Effector memory CD8-positive, alpha-beta T cell (primary cell): ENCODE measurements around the gene UVSSA.

ENCODE experiments used
- ATAC-seq: fragments of 150-1000 bp; cut with Tn5 transposase; replicated peaks from 2 replicates; pipeline ENCODE4 v1.10.0; 2021; ENCODE audit warnings: mild to moderate bottlenecking, moderate library complexity
- DNase-seq, 3 experiments: peaks; one replicate each; pipeline ENCODE4 v3.0.0; 2021
- H3K27ac Mint-ChIP-seq, 2 donors: one replicate each; pipeline ENCODE4 v1.8.0; 2022; ENCODE audit warnings: mild to moderate bottlenecking in 2 of 2, mixed read lengths in 2 of 2, moderate library complexity in 2 of 2
- H3K27me3 Mint-ChIP-seq, 2 donors: one replicate each; pipeline ENCODE4 v1.8.0; 2022; ENCODE audit warnings: mixed read lengths in 2 of 2
- H3K36me3 Mint-ChIP-seq: one replicate; pipeline ENCODE4 v1.8.0; 2022; ENCODE audit warnings: mild to moderate bottlenecking, moderate library complexity, mixed read lengths; ENCODE audit not compliant: insufficient read depth
- H3K4me1 Mint-ChIP-seq, 2 donors: one replicate each; pipeline ENCODE4 v1.8.0; 2022; ENCODE audit warnings: low read depth in 2 of 2, mixed read lengths in 2 of 2
- H3K4me3 Mint-ChIP-seq, 2 donors: one replicate each; pipeline ENCODE4 v1.8.0; 2022; ENCODE audit warnings: mild to moderate bottlenecking in 2 of 2, mixed read lengths in 2 of 2, moderate library complexity in 2 of 2
- H3K9me3 Mint-ChIP-seq, 2 donors: one replicate each; pipeline ENCODE4 v1.8.0; 2022; ENCODE audit warnings: mixed read lengths in 2 of 2

The UVSSA gene

DNA sequence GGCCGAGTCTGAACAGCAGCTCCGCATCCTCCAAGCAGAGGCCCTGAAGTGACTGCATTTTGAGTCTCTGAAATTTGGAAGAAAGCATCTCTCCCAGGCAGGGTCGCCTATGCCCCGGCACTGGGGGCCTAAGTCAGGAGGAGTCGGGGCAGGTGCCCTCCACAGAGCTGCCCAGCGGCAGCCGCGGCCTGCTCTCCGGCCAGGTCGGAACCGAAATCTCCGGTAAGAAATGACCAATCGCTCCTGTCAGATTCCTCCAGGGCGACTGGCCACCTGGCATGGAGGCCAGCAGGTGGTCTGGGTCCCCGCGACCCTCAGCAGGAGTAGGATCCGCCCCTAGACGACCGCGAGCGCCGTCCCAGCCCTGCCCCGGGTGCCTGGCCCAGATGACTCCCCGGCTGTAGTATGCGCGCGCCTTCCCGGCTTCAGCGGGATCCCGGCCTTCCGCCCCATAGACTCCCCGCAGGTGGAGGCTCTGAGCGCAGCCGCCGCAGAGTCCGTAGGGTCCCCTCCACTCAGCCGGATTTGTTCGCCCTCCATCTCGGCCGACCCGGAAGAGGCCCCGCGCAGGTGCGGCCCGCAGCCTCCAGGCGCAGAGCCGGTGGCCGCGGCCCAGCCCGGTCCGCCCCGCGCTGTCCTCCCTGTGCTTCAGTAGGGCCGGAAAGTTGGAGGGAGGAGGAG lies 57.7 kb downstream of the UVSSA start:
- Mint-ChIP-seq H3K27me3 (peaks cover 34 to 64% of the 10 kb centered on the region in 2 donors), H3K27ac (no peak overlapping the region), H3K9me3 (no peaks in the 10 kb centered on the region), H3K36me3 (no peaks in the 10 kb centered on the region), H3K4me1 (peaks cover 0 to 4% of the 10 kb centered on the region in 2 donors), H3K4me3 (peak overlapping the region in 1 of 2 donors; percentile 23)
- DNase-seq = no peak
- no peak for ATAC-seq

DNA sequence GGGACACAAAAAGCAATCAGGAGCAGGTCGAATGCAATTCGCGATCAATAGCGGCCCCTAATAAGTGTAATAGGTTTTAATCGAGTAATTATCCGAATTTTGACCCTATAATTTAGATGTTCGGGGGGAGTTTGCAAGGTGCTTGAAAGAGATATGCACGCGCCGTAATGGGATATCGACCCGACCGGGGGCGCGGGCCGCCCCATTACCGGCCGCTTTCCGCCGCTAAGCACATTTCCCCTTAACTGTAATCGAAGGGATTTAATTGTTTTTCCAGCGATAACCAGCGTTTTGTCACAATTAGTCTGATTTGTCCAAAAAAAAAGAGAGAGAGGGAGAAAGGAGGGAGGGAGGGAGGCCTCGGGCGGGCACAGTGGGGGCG lies 58.2 kb downstream of the UVSSA start:
- H3K4me3 Mint-ChIP-seq = peak overlapping the region in 1 of 2 donors; percentile 23
- ATAC-seq = no peak
- H3K4me1 Mint-ChIP-seq = peaks cover 0 to 4% of the 10 kb centered on the region in 2 donors
- DNase-seq = no peak
- peaks cover 34 to 64% of the 10 kb centered on the region in 2 donors for H3K27me3 Mint-ChIP-seq
- no peak overlapping the region for H3K27ac Mint-ChIP-seq
- no peaks in the 10 kb centered on the region for H3K9me3 Mint-ChIP-seq
- H3K36me3 Mint-ChIP-seq = no peaks in the 10 kb centered on the region

DNA sequence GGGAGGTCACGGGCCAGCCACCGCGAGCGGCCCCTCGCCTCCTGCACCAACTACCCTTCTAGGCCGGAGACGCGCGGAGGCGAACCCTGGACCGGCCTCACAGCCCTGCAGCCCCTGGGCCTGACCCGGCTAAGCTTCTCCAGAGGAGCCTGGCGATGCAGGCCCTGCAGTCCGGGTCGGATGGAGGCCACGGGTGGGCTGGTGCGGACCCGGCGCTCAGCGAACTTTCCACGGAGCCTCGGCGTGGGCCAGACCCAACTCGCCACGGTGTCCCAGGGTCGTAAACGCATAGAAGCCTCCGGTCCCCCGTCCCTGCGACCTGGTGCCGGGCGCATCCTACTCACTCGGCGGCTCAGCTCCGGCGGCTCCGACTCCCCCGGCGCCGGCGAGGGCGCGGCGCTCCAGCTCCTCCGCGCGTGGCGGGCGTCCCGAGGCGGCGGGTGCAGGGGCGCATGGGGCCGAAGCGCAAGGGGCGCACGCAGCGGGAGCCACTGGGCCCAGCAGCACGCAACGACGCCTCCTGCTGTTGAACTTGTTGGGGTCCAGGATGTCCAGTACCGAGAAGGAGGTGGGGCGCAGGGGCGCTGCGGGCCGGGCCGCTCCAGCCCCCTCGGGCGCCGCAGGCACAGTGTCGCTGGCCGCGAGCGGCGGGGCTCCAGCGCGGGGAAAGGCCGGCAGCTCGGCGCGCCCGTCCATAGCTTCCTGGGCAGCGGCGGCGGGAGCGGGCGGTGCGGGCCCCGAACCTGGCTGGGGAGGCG lies 58.8 kb downstream of the UVSSA start:
- Mint-ChIP-seq H3K27ac (no peak overlapping the region), H3K4me1 (peaks cover 0 to 5% of the 10 kb centered on the region in 2 donors), H3K9me3 (peaks cover 0 to 1% of the 10 kb centered on the region in 2 donors), H3K27me3 (peaks cover 38 to 64% of the 10 kb centered on the region in 2 donors), H3K4me3 (no peak overlapping the region), H3K36me3 (peaks cover 2% of the 10 kb centered on the region)
- DNase-seq (no peak), ATAC-seq (no peak)

DNA sequence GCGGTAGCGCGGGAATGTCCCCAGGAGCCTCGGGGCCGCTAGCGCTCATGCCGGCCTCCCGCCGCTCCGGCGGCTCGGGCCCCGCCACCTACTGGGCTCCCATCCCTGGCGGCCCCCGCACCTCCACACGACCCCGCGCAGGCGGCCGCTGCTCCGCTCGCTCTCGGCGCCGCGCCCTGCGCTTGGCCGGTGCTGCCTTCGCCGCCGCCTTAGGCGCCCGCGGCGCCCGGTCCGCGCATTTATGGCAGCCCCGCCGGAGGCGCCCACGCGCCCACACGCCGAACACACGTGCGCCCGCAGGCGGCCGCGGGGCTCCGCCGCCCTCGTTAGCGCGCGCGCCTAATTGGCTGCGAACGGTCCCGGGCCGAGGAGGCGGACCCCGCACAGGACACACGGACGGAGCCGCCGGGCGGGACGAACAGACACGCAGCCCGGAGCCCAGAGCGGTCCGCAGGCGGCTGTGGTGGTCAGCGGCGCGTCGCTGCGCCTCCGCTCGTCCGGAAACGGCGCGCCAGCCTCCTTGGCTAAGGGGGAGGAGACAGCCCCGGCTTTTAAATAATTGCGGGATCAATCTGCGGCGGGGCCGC lies 59.5 kb downstream of the UVSSA start, which contains the start of gene NKX1-1:
NKX1-1 (minus strand) TSS at position 49 of the 587 bp plus-strand sequence; CDS start at position 49, 0 bp downstream.
- peak within 1 kb of the TSS in 1 of 2 donors; percentile 23 for H3K4me3 Mint-ChIP-seq
- H3K27me3 Mint-ChIP-seq = peaks cover 42 to 66% of the 10 kb centered on the region in 2 donors
- DNase-seq (no peak), ATAC-seq (no peak)
- H3K36me3 Mint-ChIP-seq = peaks cover 4% of the 10 kb centered on the region
- peaks cover 0 to 5% of the 10 kb centered on the region in 2 donors for H3K4me1 Mint-ChIP-seq
- no peak within 1 kb of the TSS for H3K27ac Mint-ChIP-seq
- peaks cover 0 to 1% of the 10 kb centered on the region in 2 donors for H3K9me3 Mint-ChIP-seq

GRCh38 chr4:1406981-1407656 lies 60.1 kb downstream of the UVSSA start:
- Mint-ChIP-seq H3K4me1 (peaks cover 0 to 5% of the 10 kb centered on the region in 2 donors), H3K9me3 (peaks cover 0 to 3% of the 10 kb centered on the region in 2 donors), H3K4me3 (no peak overlapping the region), H3K27ac (no peak overlapping the region), H3K36me3 (peaks cover 4% of the 10 kb centered on the region), H3K27me3 (peaks cover 49 to 66% of the 10 kb centered on the region in 2 donors)
- DNase-seq (no peak), ATAC-seq (no peak)

DNA sequence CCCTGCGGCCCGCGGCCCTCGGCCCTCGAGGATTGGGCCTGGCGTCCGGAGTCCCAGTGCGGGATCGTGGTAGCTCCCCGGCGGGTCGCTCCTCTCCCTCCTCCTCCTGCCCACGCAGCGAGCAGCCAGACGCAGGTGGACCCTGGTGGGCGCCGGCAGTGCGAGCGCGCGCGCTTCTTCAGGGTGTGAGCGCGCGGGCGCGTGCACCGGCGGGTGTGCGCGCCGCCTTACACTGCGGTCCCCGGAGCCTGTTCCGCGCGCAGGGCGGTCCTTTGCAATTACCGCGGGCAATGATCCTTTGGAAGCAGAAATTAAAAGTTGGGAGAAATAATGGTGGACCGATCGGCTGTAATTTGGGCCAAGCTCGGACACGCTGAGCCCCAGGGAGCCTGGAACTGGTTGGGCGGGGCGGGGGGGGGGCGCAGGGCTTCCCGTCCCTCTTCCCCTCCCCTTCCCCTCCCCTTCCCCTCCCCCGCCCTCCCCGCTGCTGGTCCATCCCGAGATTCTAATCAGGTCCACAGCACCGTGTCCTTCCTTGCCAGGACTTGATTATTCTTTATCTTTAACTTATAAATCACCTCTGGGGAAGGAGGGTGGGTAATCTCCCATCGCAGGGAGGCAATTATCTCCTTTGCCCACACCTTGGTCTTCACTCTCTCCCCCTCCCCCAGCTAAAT lies 60.8 kb downstream of the UVSSA start:
- peaks cover 0 to 4% of the 10 kb centered on the region in 2 donors for H3K4me1 Mint-ChIP-seq
- H3K27me3 Mint-ChIP-seq = peaks cover 51 to 67% of the 10 kb centered on the region in 2 donors
- peaks cover 4% of the 10 kb centered on the region for H3K36me3 Mint-ChIP-seq
- DNase-seq (no peak), ATAC-seq (no peak)
- peaks cover 0 to 3% of the 10 kb centered on the region in 2 donors for H3K9me3 Mint-ChIP-seq
- H3K27ac Mint-ChIP-seq = no peak overlapping the region
- no peak overlapping the region for H3K4me3 Mint-ChIP-seq

GRCh38 chr4:1408418-1408817 lies 61.4 kb downstream of the UVSSA start:
- H3K27me3 Mint-ChIP-seq = peaks cover 56 to 74% of the 10 kb centered on the region in 2 donors
- no peak overlapping the region for H3K4me3 Mint-ChIP-seq
- H3K9me3 Mint-ChIP-seq = peaks cover 0 to 3% of the 10 kb centered on the region in 2 donors
- H3K36me3 Mint-ChIP-seq = peaks cover 4% of the 10 kb centered on the region
- no peak for DNase-seq
- peaks cover 0 to 4% of the 10 kb centered on the region in 2 donors for H3K4me1 Mint-ChIP-seq
- ATAC-seq = no peak
- no peak overlapping the region for H3K27ac Mint-ChIP-seq

DNA sequence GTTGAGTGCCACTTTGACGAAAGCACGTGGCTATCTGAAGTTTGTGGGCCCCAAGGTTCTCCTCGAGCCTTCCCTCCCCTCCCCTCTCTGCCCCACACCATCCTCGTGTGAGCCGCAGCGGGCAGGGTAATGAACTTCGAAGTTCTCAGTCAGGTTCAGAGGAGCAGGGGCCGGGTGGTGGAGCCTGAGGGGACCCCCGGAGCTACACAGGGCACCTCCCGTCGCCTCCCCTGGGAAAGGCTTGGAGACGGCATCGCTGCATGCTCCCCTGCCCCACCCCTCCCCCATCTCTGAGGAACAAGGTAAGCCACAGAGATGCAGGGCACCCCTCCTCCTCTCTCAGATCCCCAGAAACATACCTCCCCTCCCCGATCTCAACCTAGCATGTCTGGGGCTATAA lies 62.1 kb downstream of the UVSSA start:
- peaks cover 61 to 80% of the 10 kb centered on the region in 2 donors for H3K27me3 Mint-ChIP-seq
- H3K27ac Mint-ChIP-seq = no peak overlapping the region
- ATAC-seq (no peak), DNase-seq (no peak)
- H3K4me1 Mint-ChIP-seq = peaks cover 0 to 4% of the 10 kb centered on the region in 2 donors
- H3K4me3 Mint-ChIP-seq = no peak overlapping the region
- H3K9me3 Mint-ChIP-seq = peaks cover 0 to 3% of the 10 kb centered on the region in 2 donors
- H3K36me3 Mint-ChIP-seq = peaks cover 4% of the 10 kb centered on the region

GRCh38 chr4:1409491-1410425 lies 62.8 kb downstream of the UVSSA start:
- no peak for DNase-seq
- no peak for ATAC-seq
- H3K27ac Mint-ChIP-seq = no peak overlapping the region
- H3K27me3 Mint-ChIP-seq = peaks cover 60 to 80% of the 10 kb centered on the region in 2 donors
- peaks cover 4% of the 10 kb centered on the region for H3K36me3 Mint-ChIP-seq
- peaks cover 0 to 4% of the 10 kb centered on the region in 2 donors for H3K4me1 Mint-ChIP-seq
- no peak overlapping the region for H3K4me3 Mint-ChIP-seq
- peaks cover 0 to 3% of the 10 kb centered on the region in 2 donors for H3K9me3 Mint-ChIP-seq

- no peak for DNase-seq
- no peak overlapping the region for H3K27ac Mint-ChIP-seq
Measured at GRCh38 chr4:1410491-1411325, 63.7 kb downstream of the UVSSA start.

More at GRCh38 chr4:1410491-1411325, 63.7 kb downstream of the UVSSA start:
- peaks cover 59 to 80% of the 10 kb centered on the region in 2 donors for H3K27me3 Mint-ChIP-seq
- H3K9me3 Mint-ChIP-seq = peaks cover 0 to 3% of the 10 kb centered on the region in 2 donors
- H3K4me1 Mint-ChIP-seq = peaks cover 0 to 3% of the 10 kb centered on the region in 2 donors
- peaks cover 4% of the 10 kb centered on the region for H3K36me3 Mint-ChIP-seq
- peak; percentile 35 for ATAC-seq
- H3K4me3 Mint-ChIP-seq = no peak overlapping the region
